Tibial nerve (tissue), 4 donors: Measurements from ENCODE around the gene DISC1.
"Not testable (repeated sequence)": the region's sequence is repeated elsewhere in the genome, so short reads cannot be mapped to it uniquely, and the experiment has no call there.

Source experiments
- CTCF ChIP-seq, 5 experiments: fragments of 200-600 bp in 3 of 5; fragments of 450-650 bp in 2 of 5; sonication (generic) in 3 of 5; IDR thresholded peaks; one replicate each; pipeline ENCODE4 v1.5.1; 2016 to 2019; ENCODE audit warnings: antibody characterized with exemption in 5 of 5, mild to moderate bottlenecking in 3 of 5, moderate library complexity in 2 of 5
- EP300 ChIP-seq, 2 donors: sonication (generic); formaldehyde crosslinking; IDR thresholded peaks; one replicate each; pipeline ENCODE4 v1.6.1; 2017; ENCODE audit warnings: antibody characterized with exemption in 2 of 2, mild to moderate bottlenecking in 1 of 2
- POLR2A ChIP-seq, 2 donors: fragments of 450-650 bp; IDR thresholded peaks; one replicate each; pipeline ENCODE4 v1.6.1; 2017; ENCODE audit warnings: antibody characterized with exemption in 2 of 2, mild to moderate bottlenecking in 2 of 2, moderate library complexity in 2 of 2

- TF ChIP-seq EP300, CTCF, POLR2A (IDR thresholded peaks at IDR 0.05): not testable (repeated sequence)
These were observed 19.6 kb downstream of the DISC1 start for GRCh38 chr1:231646165-231646564.
